CD4-positive, alpha-beta T cell treated with Interleukin-6 at 100 ng/mL for 8 hours (primary cell): ENCODE data around the gene NUDT17.

ENCODE experiments used
- DNase-seq: peaks from one replicate; pipeline ENCODE4 v3.0.0-alpha.2; 2020; ENCODE audit warnings: mixed read lengths, low spot score

Gene NUDT17

GRCh38 chr1:145847827-145848226 lies 2.4 kb downstream of the NUDT17 start:
- DNase-seq, result no peak

- DNase-seq, result no peak
These were observed 4.1 kb downstream of the NUDT17 start for GRCh38 chr1:145849356-145850160.

GRCh38 chr1:145855426-145855948 lies 10.1 kb downstream of the NUDT17 start:
- DNase-seq, result no peak

- DNase-seq, result no peak
These were observed 11.7 kb downstream of the NUDT17 start for GRCh38 chr1:145857170-145857569.

GRCh38 chr1:145858238-145858900 lies 12.9 kb downstream of the NUDT17 start:
- DNase-seq, result peak; percentile 28

- peak; percentile 79 for DNase-seq
These were observed 13.6 kb downstream of the NUDT17 start, which contains the start of gene PIAS3 for GRCh38 chr1:145858901-145859490. Gene PIAS3, minus strand, starts transcription at chr1:145859081. Its CDS starts 91 bp downstream, at chr1:145858990.

- peak; percentile 66 for DNase-seq
These were observed 14.1 kb downstream of the NUDT17 start for GRCh38 chr1:145859491-145860023.

GRCh38 chr1:145863282-145864018 lies 18.0 kb downstream of the NUDT17 start:
- no peak for DNase-seq

- DNase-seq, result no peak
These were observed 22.8 kb downstream of the NUDT17 start for GRCh38 chr1:145868232-145868631.

GRCh38 chr1:145871994-145872924 lies 26.8 kb downstream of the NUDT17 start:
- peak; percentile 23 for DNase-seq

- no peak for DNase-seq
These were observed 29.2 kb downstream of the NUDT17 start for GRCh38 chr1:145874646-145875045.

- no peak for DNase-seq
These were observed 32.6 kb downstream of the NUDT17 start for GRCh38 chr1:145877923-145878486.

GRCh38 chr1:145878724-145879123 lies 33.3 kb downstream of the NUDT17 start:
- no peak for DNase-seq

- DNase-seq, result no peak
These were observed 34.3 kb downstream of the NUDT17 start for GRCh38 chr1:145879775-145880174.

- DNase-seq, result no peak
These were observed 39.2 kb downstream of the NUDT17 start for GRCh38 chr1:145884675-145885074.

GRCh38 chr1:145885738-145886287 lies 40.4 kb downstream of the NUDT17 start, which contains the start of gene ANKRD35:
Gene ANKRD35, minus strand, starts transcription at chr1:145885866. Its CDS starts 108 bp downstream, at chr1:145885758.
- peak; percentile 79 for DNase-seq

- DNase-seq, result no peak
These were observed 41.0 kb downstream of the NUDT17 start for GRCh38 chr1:145886390-145886789.

GRCh38 chr1:145886816-145887215 lies 41.4 kb downstream of the NUDT17 start:
- no peak for DNase-seq

GRCh38 chr1:145887631-145888030 lies 42.2 kb downstream of the NUDT17 start:
- DNase-seq, result no peak

- DNase-seq, result no peak
These were observed 44.3 kb downstream of the NUDT17 start for GRCh38 chr1:145889722-145890121.
